Measurements from ENCODE around the gene GCKR. TPM values are rescaled to one million over a fixed set of nuclear protein-coding genes. Genes with fewer than 3 reads are reported as not detected.

GCKR gene
- total and polyA plus RNA-seq, 2 of the 13 experiments (the other 11 are each of a cell fraction or from before 2014, with no cell fraction given), result 15.2 to 48.3 TPM

- TF ChIP-seq, protein P1, sequence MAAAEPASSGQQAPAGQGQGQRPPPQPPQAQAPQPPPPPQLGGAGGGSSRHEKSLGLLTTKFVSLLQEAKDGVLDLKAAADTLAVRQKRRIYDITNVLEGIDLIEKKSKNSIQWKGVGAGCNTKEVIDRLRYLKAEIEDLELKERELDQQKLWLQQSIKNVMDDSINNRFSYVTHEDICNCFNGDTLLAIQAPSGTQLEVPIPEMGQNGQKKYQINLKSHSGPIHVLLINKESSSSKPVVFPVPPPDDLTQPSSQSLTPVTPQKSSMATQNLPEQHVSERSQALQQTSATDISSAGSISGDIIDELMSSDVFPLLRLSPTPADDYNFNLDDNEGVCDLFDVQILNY (CRISPR knock-in tag; conservative IDR thresholded peaks at IDR 0.05), result no peak
- peak; percentile 51; the same call in 1 of the 2 replicates for TF ChIP-seq ZNF350 (CRISPR knock-in tag; IDR thresholded peaks at IDR 0.05; ENCODE audit: borderline replicate concordance, low read depth)
- 0 out of 2 replicates have a peak, but pooled peaks have one; percentile 16 for TF ChIP-seq POGZ (CRISPR knock-in tag; IDR thresholded peaks at IDR 0.05)
- no peak for TF ChIP-seq PRMT3 (CRISPR knock-in tag; IDR thresholded peaks at IDR 0.05; ENCODE audit: borderline replicate concordance, low read depth)
- TF ChIP-seq TRAFD1 (CRISPR knock-in tag; IDR thresholded peaks at IDR 0.05; ENCODE audit: borderline replicate concordance), result no peak
- no peak for TF ChIP-seq DMAP1 (CRISPR knock-in tag; IDR thresholded peaks at IDR 0.05)
- no peak for TF ChIP-seq DMTF1 (CRISPR knock-in tag; IDR thresholded peaks at IDR 0.05)
- TF ChIP-seq ZNF724P (CRISPR knock-in tag; IDR thresholded peaks at IDR 0.05; ENCODE audit: borderline replicate concordance), result no peak
- no peak for TF ChIP-seq ATF6 (CRISPR knock-in tag; conservative IDR thresholded peaks at IDR 0.05)
- TF ChIP-seq SMARCC2 (IDR thresholded peaks at IDR 0.05), result no peak
- TF ChIP-seq, protein P2, sequence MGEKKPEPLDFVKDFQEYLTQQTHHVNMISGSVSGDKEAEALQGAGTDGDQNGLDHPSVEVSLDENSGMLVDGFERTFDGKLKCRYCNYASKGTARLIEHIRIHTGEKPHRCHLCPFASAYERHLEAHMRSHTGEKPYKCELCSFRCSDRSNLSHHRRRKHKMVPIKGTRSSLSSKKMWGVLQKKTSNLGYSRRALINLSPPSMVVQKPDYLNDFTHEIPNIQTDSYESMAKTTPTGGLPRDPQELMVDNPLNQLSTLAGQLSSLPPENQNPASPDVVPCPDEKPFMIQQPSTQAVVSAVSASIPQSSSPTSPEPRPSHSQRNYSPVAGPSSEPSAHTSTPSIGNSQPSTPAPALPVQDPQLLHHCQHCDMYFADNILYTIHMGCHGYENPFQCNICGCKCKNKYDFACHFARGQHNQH (CRISPR knock-in tag; IDR thresholded peaks at IDR 0.05), result no peak
- 0 out of 2 replicates have a peak, but pooled peaks have one; percentile 5 for TF ChIP-seq ZNF574 (CRISPR knock-in tag; IDR thresholded peaks at IDR 0.05)
- peak; percentile 51; the same call in 1 of the 2 replicates for TF ChIP-seq ZNF501 (CRISPR knock-in tag; IDR thresholded peaks at IDR 0.05)
- no peak for TF ChIP-seq ZNF333 (CRISPR knock-in tag; IDR thresholded peaks at IDR 0.05; ENCODE audit: borderline replicate concordance)
- TF ChIP-seq POLR2AphosphoS2 (IDR thresholded peaks at IDR 0.05; ENCODE audit: low read depth, low read length), result no peak
- TF ChIP-seq ZZZ3 (CRISPR knock-in tag; IDR thresholded peaks at IDR 0.05; ENCODE audit: borderline replicate concordance), result no peak
Measured at GRCh38 chr2:27518113-27518781, 21.6 kb downstream of the GCKR start (continued).

All from HepG2 (cell line).